Kidney (tissue), 14 donors: ENCODE data around the gene UBE4A. TPM values are rescaled to one million over a fixed set of nuclear protein-coding genes. Genes with fewer than 3 reads are reported as not detected.

ENCODE experiments used
- DNase-seq, 5 donors: peaks; one replicate each; pipeline ENCODE4 v3.0.0-alpha.2; 2013 to 2020
- FAIRE-seq: peaks from 2 replicates; lab custom pipeline; 2012; peaks lifted over from hg19 to GRCh38; lab: Jason Lieb, UNC
- H3K27ac ChIP-seq, 2 donors: one replicate each; pipeline ENCODE4 v1.7.0; 2013; ENCODE audit warnings: low read depth in 2 of 2, low read length in 2 of 2, inconsistent platforms in 1 of 2
- H3K27me3 ChIP-seq: one replicate; pipeline ENCODE4 v1.7.1; 2013; ENCODE audit warnings: low read length, inconsistent platforms; ENCODE audit not compliant: control insufficient read depth, insufficient read depth
- H3K36me3 ChIP-seq, 3 donors: one replicate each; pipeline versions ENCODE4 v1.7.0 to v1.7.1; 2013; ENCODE audit warnings: low read length in 3 of 3, control low read depth in 1 of 3, inconsistent platforms in 1 of 3; ENCODE audit not compliant: insufficient read depth in 3 of 3, control insufficient read depth in 2 of 3
- H3K4me1 ChIP-seq, 3 donors: one replicate each; pipeline versions ENCODE4 v1.7.0 to v1.7.1; 2013; ENCODE audit warnings: low read length in 3 of 3, inconsistent platforms in 1 of 3, low read depth in 1 of 3; ENCODE audit not compliant: control insufficient read depth in 2 of 3, insufficient read depth in 2 of 3
- H3K4me3 ChIP-seq, 3 donors: one replicate each; pipeline versions ENCODE4 v1.7.0 to v1.8.1; 2013; ENCODE audit warnings: low read length in 3 of 3, control low read depth in 1 of 3, inconsistent platforms in 1 of 3
- H3K9ac ChIP-seq, 3 donors: one replicate each; pipeline versions ENCODE4 v1.7.0 to v1.7.1; 2013; ENCODE audit warnings: low read length in 3 of 3, control low read depth in 1 of 3, inconsistent platforms in 1 of 3
- H3K9me3 ChIP-seq, 3 donors: one replicate each; pipeline versions ENCODE4 v1.7.0 to v1.7.1; 2013; ENCODE audit warnings: low read length in 3 of 3, control low read depth in 1 of 3, inconsistent platforms in 1 of 3; ENCODE audit not compliant: control insufficient read depth in 2 of 3, insufficient read depth in 1 of 3
- intact Hi-C: fragments of 100-400 bp; cut with DNase I; formaldehyde crosslinking; loops from one replicate; pipeline ENCODE4 v1.11.1; 2022
- polyA plus RNA-seq: library from polyadenylated mRNA; stranded (reverse); fragments of 350-450 nt; fragmentation: Illumina TruSeq; extraction: RNeasy Lipid Tissue Mini Kit (QIAGEN cat#74804); gene quantifications from one replicate; pipeline ENCODE4 v1.2.3, GENCODE V29; 2014; ENCODE audit warnings: low read depth, low replicate concordance; ENCODE audit not compliant: insufficient read depth
- total RNA-seq: library from RNA; stranded (reverse); fragmentation: NEBNext Ultra II Directional; extraction: Animal tissue kit (Norgen Biotek cat#: 25700); gene quantifications from one replicate; pipeline ENCODE4 v1.2.1, GENCODE V29; 2021
- TF ChIP-seq, protein P1 (sequence below): IDR thresholded peaks from 3 replicates; pipeline ENCODE4 v1.5.1; 2012; ENCODE audit warnings: mild to moderate bottlenecking, moderate library complexity, borderline replicate concordance; ENCODE audit not compliant: insufficient read depth; ENCODE audit errors: extremely low read depth
- donor health status: control.
- donor health status: control.
- donor health status: control.
- donor health status: control.
- donor health status: control.
- donor health status: DM: yes; HTN: yes; CAD: no.
- donor health status: Normal renal cell carcinoma (clear cell type).

Gene UBE4A
- total and polyA plus RNA-seq, 2 donors from 2014 or later = 11.2 to 39.2 TPM

- Histone ChIP-seq H3K9ac (no peak overlapping the region), H3K36me3 (no peaks in the 10 kb centered on the region), H3K9me3 (no peaks in the 10 kb centered on the region), H3K4me3 (no peak overlapping the region), H3K27ac (no peak overlapping the region), H3K27me3 (no peaks in the 10 kb centered on the region), H3K4me1 (no peaks in the 10 kb centered on the region)
- DNase-seq = no peak
- no peak for FAIRE-seq
- TF ChIP-seq, protein P1, sequence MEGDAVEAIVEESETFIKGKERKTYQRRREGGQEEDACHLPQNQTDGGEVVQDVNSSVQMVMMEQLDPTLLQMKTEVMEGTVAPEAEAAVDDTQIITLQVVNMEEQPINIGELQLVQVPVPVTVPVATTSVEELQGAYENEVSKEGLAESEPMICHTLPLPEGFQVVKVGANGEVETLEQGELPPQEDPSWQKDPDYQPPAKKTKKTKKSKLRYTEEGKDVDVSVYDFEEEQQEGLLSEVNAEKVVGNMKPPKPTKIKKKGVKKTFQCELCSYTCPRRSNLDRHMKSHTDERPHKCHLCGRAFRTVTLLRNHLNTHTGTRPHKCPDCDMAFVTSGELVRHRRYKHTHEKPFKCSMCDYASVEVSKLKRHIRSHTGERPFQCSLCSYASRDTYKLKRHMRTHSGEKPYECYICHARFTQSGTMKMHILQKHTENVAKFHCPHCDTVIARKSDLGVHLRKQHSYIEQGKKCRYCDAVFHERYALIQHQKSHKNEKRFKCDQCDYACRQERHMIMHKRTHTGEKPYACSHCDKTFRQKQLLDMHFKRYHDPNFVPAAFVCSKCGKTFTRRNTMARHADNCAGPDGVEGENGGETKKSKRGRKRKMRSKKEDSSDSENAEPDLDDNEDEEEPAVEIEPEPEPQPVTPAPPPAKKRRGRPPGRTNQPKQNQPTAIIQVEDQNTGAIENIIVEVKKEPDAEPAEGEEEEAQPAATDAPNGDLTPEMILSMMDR = no peak
- intact Hi-C loops = no loop called here
These were observed 30.7 kb upstream of the UBE4A start for GRCh38 chr11:118328745-118329144.

- H3K9ac ChIP-seq = no peak overlapping the region
- intact Hi-C loops = no loop called here
- TF ChIP-seq, protein P1 = no peak
- H3K4me3 ChIP-seq = no peak overlapping the region
- H3K4me1 ChIP-seq = no peaks in the 10 kb centered on the region
- no peaks in the 10 kb centered on the region for H3K27me3 ChIP-seq
- DNase-seq = no peak
- H3K9me3 ChIP-seq = no peaks in the 10 kb centered on the region
- H3K36me3 ChIP-seq = no peaks in the 10 kb centered on the region
- no peak for FAIRE-seq
- no peak overlapping the region for H3K27ac ChIP-seq
These were observed 24.7 kb upstream of the UBE4A start for GRCh38 chr11:118334745-118335144.

DNA sequence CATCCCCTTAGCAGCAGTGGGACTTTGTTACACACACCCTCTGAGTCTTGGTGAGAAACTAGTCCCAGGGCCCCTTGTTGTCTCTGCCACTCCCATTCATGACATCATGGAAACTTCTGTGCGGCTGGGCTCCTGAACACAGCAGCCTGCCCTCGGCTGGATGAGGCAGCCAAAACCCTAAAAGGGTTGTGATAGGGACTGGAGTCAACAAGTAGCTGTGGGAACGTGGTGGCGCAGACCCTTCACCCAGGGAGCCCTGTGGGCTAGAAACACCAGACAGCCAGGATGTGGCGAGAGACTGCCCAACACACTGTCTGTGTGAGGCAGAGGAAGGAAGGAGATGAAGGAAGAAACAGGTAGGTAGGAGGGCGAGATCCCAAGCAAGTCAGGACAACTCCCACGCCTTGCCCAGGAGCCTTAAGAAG, 20.8 kb upstream of the UBE4A start:
- DNase-seq = peak in 2 of 5 donors; percentile 10 to 79
- FAIRE-seq = no peak
- intact Hi-C loops = no loop called here

More for the DNA sequence above, 20.8 kb upstream of the UBE4A start:
- Histone ChIP-seq H3K9me3 (no peaks in the 10 kb centered on the region), H3K4me1 (no peaks in the 10 kb centered on the region), H3K27ac (no peak overlapping the region), H3K4me3 (no peak overlapping the region), H3K27me3 (no peaks in the 10 kb centered on the region), H3K9ac (no peak overlapping the region), H3K36me3 (no peaks in the 10 kb centered on the region)
- TF ChIP-seq, protein P1 = no peak
